Keratinocyte (primary cell): Measurements from ENCODE around the gene PTPRD. TPM values are rescaled to one million over a fixed set of nuclear protein-coding genes. Genes with fewer than 3 reads are reported as not detected.

ENCODE experiments used
- DNase-seq: peaks from one replicate; pipeline ENCODE4 v3.0.0-alpha.2; 2011; ENCODE audit warnings: low read depth, missing footprints, low spot score
- FAIRE-seq: peaks from 2 replicates; lab custom pipeline; 2011; peaks lifted over from hg19 to GRCh38; lab: Jason Lieb, UNC
- H2AFZ ChIP-seq: 2 replicates; pipeline ENCODE4 v1.6.0; 2012; ENCODE audit warnings: low read length, control low read depth, inconsistent platforms; ENCODE audit not compliant: control insufficient read depth
- H3K27ac ChIP-seq: 2 replicates; pipeline ENCODE4 v1.5.1; 2011; ENCODE audit warnings: low read length; ENCODE audit not compliant: control insufficient read depth, insufficient read depth
- H3K27me3 ChIP-seq: 3 replicates; pipeline ENCODE4 v1.6.0; 2011; ENCODE audit warnings: low read length; ENCODE audit not compliant: control insufficient read depth, insufficient read depth; ENCODE audit errors: extremely low read depth
- H3K36me3 ChIP-seq, 2 experiments: 2 replicates in 1 of 2; 3 replicates in 1 of 2; pipeline ENCODE4 v1.5.1; 2011; ENCODE audit warnings: low read length in 2 of 2, mild to moderate bottlenecking in 1 of 2; ENCODE audit not compliant: control insufficient read depth in 2 of 2, insufficient read depth in 2 of 2; ENCODE audit errors: extremely low read depth in 1 of 2
- H3K4me1 ChIP-seq: 3 replicates; pipeline ENCODE4 v1.5.1; 2011; ENCODE audit warnings: low read length; ENCODE audit not compliant: control insufficient read depth, insufficient read depth; ENCODE audit errors: extremely low read depth
- H3K4me2 ChIP-seq: 3 replicates; pipeline ENCODE4 v1.6.0; 2011; ENCODE audit warnings: low read depth, low read length; ENCODE audit not compliant: control insufficient read depth, insufficient read depth; ENCODE audit errors: extremely low read depth
- H3K4me3 ChIP-seq, 3 experiments: fragments of 200-600 bp in 1 of 3; sonication (generic) in 1 of 3; 2 replicates in 2 of 3; 3 replicates in 1 of 3; pipeline ENCODE4 v1.5.1; 2011 to 2016; ENCODE audit warnings: low read length in 3 of 3, mild to moderate bottlenecking in 3 of 3, control low read depth in 2 of 3, inconsistent platforms in 1 of 3, low read depth in 1 of 3, mixed read lengths in 1 of 3, mixed run types in 1 of 3, moderate library complexity in 1 of 3; ENCODE audit not compliant: control insufficient read depth in 2 of 3, insufficient read depth in 2 of 3; ENCODE audit errors: extremely low read depth in 1 of 3
- H3K79me2 ChIP-seq: 2 replicates; pipeline ENCODE4 v1.6.0; 2012; ENCODE audit warnings: low read length; ENCODE audit not compliant: control insufficient read depth, insufficient read depth
- H3K9ac ChIP-seq: 3 replicates; pipeline ENCODE4 v1.6.0; 2011; ENCODE audit warnings: low read length; ENCODE audit not compliant: control insufficient read depth, insufficient read depth; ENCODE audit errors: extremely low read depth
- H3K9me1 ChIP-seq: 3 replicates; pipeline ENCODE4 v1.6.0; 2011; ENCODE audit warnings: low read length; ENCODE audit not compliant: control insufficient read depth, insufficient read depth; ENCODE audit errors: extremely low read depth
- H3K9me3 ChIP-seq: 2 replicates; pipeline ENCODE4 v1.5.1; 2012; ENCODE audit warnings: low read depth, low read length; ENCODE audit not compliant: control insufficient read depth
- H4K20me1 ChIP-seq: 3 replicates; pipeline ENCODE4 v1.6.0; 2011; ENCODE audit warnings: low read length; ENCODE audit not compliant: control insufficient read depth, insufficient read depth; ENCODE audit errors: extremely low read depth
- EZH2 ChIP-seq: IDR thresholded peaks from one replicate; pipeline ENCODE4 v1.6.1; 2012; ENCODE audit warnings: inconsistent platforms, mild to moderate bottlenecking, low read length, moderate library complexity
- dilution Hi-C: fragments of 300-500 bp; cut with MboI; formaldehyde crosslinking; loops from one replicate; pipeline ENCODE4 v1.7.0; 2020; ENCODE audit warnings: low sequenced_read_pairs; ENCODE audit not compliant: extremely low pct_ligation_motif_present
- polyA plus RNA-seq, 5 experiments: library from polyadenylated mRNA; depleted of rRNA in 3 of 5; stranded (reverse) in 3 of 5; stranded (forward) in 1 of 5; unstranded in 1 of 5; fragments of >200 nt; gene quantifications; 1 replicate in 1 of 5; 2 replicates in 3 of 5; 3 replicates in 1 of 5; pipeline versions ENCODE4 v1.2.1 to v1.2.3, GENCODE V29; 2011 to 2012; ENCODE audit warnings: missing spikeins in 2 of 5, low read depth in 1 of 5, low replicate concordance in 1 of 5
- TF ChIP-seq, protein P1 (sequence below), 3 experiments: IDR thresholded peaks in 1 of 3; conservative IDR thresholded peaks in 1 of 3; optimal IDR thresholded peaks in 1 of 3; 2 replicates in 2 of 3; 3 replicates in 1 of 3; pipeline versions ENCODE3 to v1.5.1; 2011; ENCODE audit warnings: low read length in 3 of 3, mild to moderate bottlenecking in 3 of 3, moderate library complexity in 2 of 3, control low read depth in 1 of 3, inconsistent platforms in 1 of 3; ENCODE audit not compliant: insufficient read depth in 2 of 3; ENCODE audit errors: extremely low read depth in 1 of 3

The PTPRD gene
- polyA plus RNA-seq, 1 donor (not counting 4 experiments of a cell fraction or from before 2014, with no cell fraction given) = 0.10 TPM

- Histone ChIP-seq H3K27ac (no peak overlapping the region), H3K9ac (no peak overlapping the region), H3K27me3 (no peaks in the 10 kb centered on the region), H3K4me1 (no peaks in the 10 kb centered on the region), H3K4me2 (no peak overlapping the region), H3K36me3 (no peaks in the 10 kb centered on the region), H3K9me1 (no peaks in the 10 kb centered on the region), H2AFZ (no peak overlapping the region), H3K4me3 (no peak overlapping the region), H3K9me3 (no peaks in the 10 kb centered on the region), H4K20me1 (no peaks in the 10 kb centered on the region), H3K79me2 (no peaks in the 10 kb centered on the region)
- FAIRE-seq = no peak
- TF ChIP-seq, protein P1, sequence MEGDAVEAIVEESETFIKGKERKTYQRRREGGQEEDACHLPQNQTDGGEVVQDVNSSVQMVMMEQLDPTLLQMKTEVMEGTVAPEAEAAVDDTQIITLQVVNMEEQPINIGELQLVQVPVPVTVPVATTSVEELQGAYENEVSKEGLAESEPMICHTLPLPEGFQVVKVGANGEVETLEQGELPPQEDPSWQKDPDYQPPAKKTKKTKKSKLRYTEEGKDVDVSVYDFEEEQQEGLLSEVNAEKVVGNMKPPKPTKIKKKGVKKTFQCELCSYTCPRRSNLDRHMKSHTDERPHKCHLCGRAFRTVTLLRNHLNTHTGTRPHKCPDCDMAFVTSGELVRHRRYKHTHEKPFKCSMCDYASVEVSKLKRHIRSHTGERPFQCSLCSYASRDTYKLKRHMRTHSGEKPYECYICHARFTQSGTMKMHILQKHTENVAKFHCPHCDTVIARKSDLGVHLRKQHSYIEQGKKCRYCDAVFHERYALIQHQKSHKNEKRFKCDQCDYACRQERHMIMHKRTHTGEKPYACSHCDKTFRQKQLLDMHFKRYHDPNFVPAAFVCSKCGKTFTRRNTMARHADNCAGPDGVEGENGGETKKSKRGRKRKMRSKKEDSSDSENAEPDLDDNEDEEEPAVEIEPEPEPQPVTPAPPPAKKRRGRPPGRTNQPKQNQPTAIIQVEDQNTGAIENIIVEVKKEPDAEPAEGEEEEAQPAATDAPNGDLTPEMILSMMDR (optimal IDR thresholded peaks at IDR 0.05 in 1 of 3, IDR thresholded peaks at IDR 0.05 in 1 of 3, conservative IDR thresholded peaks at IDR 0.05 in 1 of 3; ENCODE audit: extremely low read depth in 1 of 3, insufficient read depth in 2 of 3, low read length in 3 of 3) = no peak
- no peak for TF ChIP-seq EZH2
- no peak for DNase-seq
- dilution Hi-C loops = no loop called here
Measured at GRCh38 chr9:9395539-9395938, 1217.3 kb downstream of the PTPRD start.

- H3K36me3 ChIP-seq = no peaks in the 10 kb centered on the region
- H3K4me2 ChIP-seq = no peak overlapping the region
- H3K9ac ChIP-seq = no peak overlapping the region
- dilution Hi-C loops = no loop called here
- H3K4me3 ChIP-seq = no peak overlapping the region
- no peak for TF ChIP-seq EZH2
- TF ChIP-seq, protein P1 (optimal IDR thresholded peaks at IDR 0.05 in 1 of 3, IDR thresholded peaks at IDR 0.05 in 1 of 3, conservative IDR thresholded peaks at IDR 0.05 in 1 of 3; ENCODE audit: extremely low read depth in 1 of 3, insufficient read depth in 2 of 3, low read length in 3 of 3) = no peak
- no peak overlapping the region for H2AFZ ChIP-seq
- H3K27ac ChIP-seq = no peak overlapping the region
- no peaks in the 10 kb centered on the region for H3K4me1 ChIP-seq
- no peak for DNase-seq
- no peaks in the 10 kb centered on the region for H3K9me3 ChIP-seq
- H4K20me1 ChIP-seq = no peaks in the 10 kb centered on the region
- no peaks in the 10 kb centered on the region for H3K9me1 ChIP-seq
- H3K79me2 ChIP-seq = no peaks in the 10 kb centered on the region
- H3K27me3 ChIP-seq = no peaks in the 10 kb centered on the region
- FAIRE-seq = no peak
Measured at GRCh38 chr9:9392755-9393154, 1220.0 kb downstream of the PTPRD start.
